SJSA1 (cell line): ENCODE measurements around the gene PRPF40A. TPM values are rescaled to one million over a fixed set of nuclear protein-coding genes. Genes with fewer than 3 reads are reported as not detected.

Source experiments
- DNase-seq, 2 experiments: peaks; one replicate each; pipeline ENCODE4 v3.0.0-alpha.2; 2015 to 2020; ENCODE audit warnings: low spot score in 2 of 2, low read depth in 1 of 2
- H3K27ac ChIP-seq: fragments of 250-450 bp; sonication (Bioruptor Pico); 2 replicates; pipeline ENCODE4 v1.5.1; 2020; ENCODE audit warnings: mild to moderate bottlenecking, moderate library complexity
- H3K27me3 ChIP-seq: fragments of 250-450 bp; sonication (Bioruptor Pico); replicated peaks from 2 replicates; pipeline ENCODE4 v1.5.1; 2020; ENCODE audit warnings: mild to moderate bottlenecking, moderate library complexity
- H3K36me3 ChIP-seq: fragments of 250-450 bp; sonication (Bioruptor Pico); 2 replicates; pipeline ENCODE4 v1.5.1; 2020; ENCODE audit warnings: mild to moderate bottlenecking
- H3K4me1 ChIP-seq: fragments of 250-450 bp; sonication (Bioruptor Pico); replicated peaks from 2 replicates; pipeline ENCODE4 v1.6.1; 2021; ENCODE audit warnings: mild to moderate bottlenecking
- H3K4me3 ChIP-seq: fragments of 250-450 bp; sonication (Bioruptor Pico); 2 replicates; pipeline ENCODE4 v1.5.1; 2020; ENCODE audit warnings: mild to moderate bottlenecking
- H3K9me3 ChIP-seq: fragments of 250-450 bp; sonication (Bioruptor Pico); replicated peaks from 2 replicates; pipeline ENCODE4 v1.5.1; 2020; ENCODE audit warnings: mild to moderate bottlenecking
- total RNA-seq: library from RNA; depleted of rRNA; stranded (reverse); fragments of >200 nt; shearing (Covaris generic); gene quantifications from 2 replicates; pipeline ENCODE4 v1.2.3, GENCODE V29; 2014

Gene PRPF40A
- total RNA-seq, 1 experiment from 2014 or later: 156 TPM

- Histone ChIP-seq H3K4me1 (no peaks in the 10 kb centered on the region), H3K4me3 (no peak overlapping the region), H3K27ac (no peak overlapping the region), H3K9me3 (no peaks in the 10 kb centered on the region), H3K36me3 (peaks cover 82% of the 10 kb centered on the region), H3K27me3 (no peaks in the 10 kb centered on the region)
- no peak for DNase-seq
Measured at GRCh38 chr2:152657043-152657442, 60.2 kb downstream of the PRPF40A start.

DNA sequence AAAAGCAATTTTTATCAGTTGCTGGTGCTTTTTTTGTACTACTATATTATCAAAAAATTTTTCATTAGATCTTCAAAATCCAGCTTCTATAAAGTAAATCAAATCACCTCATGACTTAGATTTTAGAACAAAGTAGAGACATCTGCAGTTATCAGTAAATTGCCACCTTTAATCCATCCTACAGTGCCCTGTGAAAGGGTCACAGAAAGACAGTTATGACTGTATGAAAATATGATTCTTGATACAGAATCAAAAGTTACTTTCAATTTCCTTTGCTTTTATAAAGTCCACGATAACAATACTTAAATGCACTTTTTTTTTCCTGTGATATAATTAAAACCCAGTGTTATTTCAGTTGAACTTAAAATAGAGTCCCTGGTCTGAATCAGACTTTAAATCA, 61.4 kb downstream of the PRPF40A start:
- H3K27ac ChIP-seq: no peak overlapping the region
- no peak overlapping the region for H3K4me3 ChIP-seq
- DNase-seq: no peak
- peaks cover 76% of the 10 kb centered on the region for H3K36me3 ChIP-seq
- H3K27me3 ChIP-seq: no peaks in the 10 kb centered on the region
- no peaks in the 10 kb centered on the region for H3K9me3 ChIP-seq
- no peaks in the 10 kb centered on the region for H3K4me1 ChIP-seq

DNA sequence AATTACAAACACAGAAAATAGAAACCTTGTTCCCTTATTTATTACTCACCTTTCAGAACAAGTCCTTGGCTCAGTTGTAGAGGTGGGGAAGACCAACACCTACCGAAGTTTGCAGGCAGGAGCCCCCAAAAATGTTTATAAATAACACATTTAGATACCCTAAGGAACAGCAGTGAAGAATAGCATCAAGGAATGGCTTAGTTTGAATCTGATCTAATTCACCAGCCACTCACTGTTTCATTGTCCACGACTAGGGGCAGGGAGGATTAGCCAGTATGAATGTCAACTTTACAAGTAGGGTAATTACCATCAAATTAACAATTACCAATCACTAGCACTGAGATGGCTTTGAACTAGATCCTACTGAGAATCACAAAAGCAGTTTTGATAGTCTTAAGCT, 65.4 kb downstream of the PRPF40A start:
- H3K27me3 ChIP-seq: no peaks in the 10 kb centered on the region
- H3K4me3 ChIP-seq: no peak overlapping the region
- H3K36me3 ChIP-seq: peaks cover 48% of the 10 kb centered on the region
- H3K9me3 ChIP-seq: no peaks in the 10 kb centered on the region
- H3K4me1 ChIP-seq: peaks cover 12% of the 10 kb centered on the region
- H3K27ac ChIP-seq: no peak overlapping the region
- DNase-seq: no peak

DNA sequence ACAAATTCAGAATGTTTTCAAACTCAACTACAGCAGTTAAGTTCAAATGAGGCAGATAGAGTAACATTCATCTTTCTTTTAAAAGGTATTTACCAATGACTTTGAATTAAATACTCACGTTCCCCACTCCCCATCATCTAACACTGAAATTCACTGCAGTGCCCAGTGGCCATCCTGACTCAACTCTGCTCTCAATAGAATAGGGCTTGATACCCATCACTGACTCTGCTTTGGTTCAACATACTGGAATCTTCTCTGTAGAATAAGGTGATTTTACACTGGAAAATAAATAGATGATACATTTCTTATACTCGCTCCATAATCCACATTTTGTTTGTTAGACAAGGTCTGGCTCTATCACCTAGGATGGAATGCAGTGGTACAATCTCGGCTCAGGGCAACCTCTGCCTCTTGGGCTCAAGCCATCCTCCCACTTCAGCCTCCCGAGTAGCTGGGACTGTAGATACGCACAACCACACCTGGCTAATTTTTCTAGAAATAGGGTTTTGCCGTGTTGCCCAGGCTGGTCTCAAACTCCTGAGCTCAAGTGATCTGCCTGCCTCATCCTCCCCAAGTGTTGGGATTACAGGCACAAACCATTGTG, 66.4 kb downstream of the PRPF40A start:
- Histone ChIP-seq H3K9me3 (no peaks in the 10 kb centered on the region), H3K36me3 (peaks cover 39% of the 10 kb centered on the region), H3K4me3 (no peak overlapping the region), H3K27ac (no peak overlapping the region), H3K27me3 (no peaks in the 10 kb centered on the region), H3K4me1 (peaks cover 19% of the 10 kb centered on the region)
- DNase-seq: no peak

GRCh38 chr2:152649997-152650396, 67.3 kb downstream of the PRPF40A start:
- Histone ChIP-seq H3K36me3 (peaks cover 32% of the 10 kb centered on the region), H3K4me3 (no peak overlapping the region), H3K27me3 (no peaks in the 10 kb centered on the region), H3K27ac (no peak overlapping the region), H3K4me1 (peaks cover 19% of the 10 kb centered on the region), H3K9me3 (no peaks in the 10 kb centered on the region)
- no peak for DNase-seq

GRCh38 chr2:152648336-152648735, 68.9 kb downstream of the PRPF40A start:
- Histone ChIP-seq H3K4me1 (peaks cover 19% of the 10 kb centered on the region), H3K27ac (no peak overlapping the region), H3K4me3 (no peak overlapping the region), H3K27me3 (no peaks in the 10 kb centered on the region), H3K36me3 (peaks cover 24% of the 10 kb centered on the region), H3K9me3 (no peaks in the 10 kb centered on the region)
- DNase-seq: no peak

DNA sequence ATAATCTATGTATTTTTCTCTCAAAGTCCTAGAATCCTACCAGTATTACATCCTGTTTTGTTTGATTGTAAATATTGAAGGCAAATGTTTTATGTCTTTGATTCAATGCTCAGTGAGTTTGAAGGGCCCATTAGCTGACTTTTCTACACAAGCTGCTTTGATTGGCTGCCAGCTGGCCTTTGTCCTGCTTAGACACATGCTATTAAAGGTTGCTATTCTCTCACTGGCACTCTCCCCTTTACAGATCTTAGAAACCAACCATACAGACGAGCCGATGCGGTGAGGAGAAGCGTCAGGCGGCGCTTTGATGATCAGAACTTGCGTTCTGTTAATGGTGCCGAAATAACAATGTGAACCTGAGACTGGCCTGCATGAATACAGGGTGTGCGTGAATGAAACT, 69.7 kb downstream of the PRPF40A start:
- no peak for DNase-seq
- H3K4me1 ChIP-seq: peaks cover 19% of the 10 kb centered on the region
- no peak overlapping the region for H3K4me3 ChIP-seq
- H3K36me3 ChIP-seq: peaks cover 22% of the 10 kb centered on the region
- H3K9me3 ChIP-seq: no peaks in the 10 kb centered on the region
- H3K27ac ChIP-seq: no peak overlapping the region
- no peaks in the 10 kb centered on the region for H3K27me3 ChIP-seq

DNA sequence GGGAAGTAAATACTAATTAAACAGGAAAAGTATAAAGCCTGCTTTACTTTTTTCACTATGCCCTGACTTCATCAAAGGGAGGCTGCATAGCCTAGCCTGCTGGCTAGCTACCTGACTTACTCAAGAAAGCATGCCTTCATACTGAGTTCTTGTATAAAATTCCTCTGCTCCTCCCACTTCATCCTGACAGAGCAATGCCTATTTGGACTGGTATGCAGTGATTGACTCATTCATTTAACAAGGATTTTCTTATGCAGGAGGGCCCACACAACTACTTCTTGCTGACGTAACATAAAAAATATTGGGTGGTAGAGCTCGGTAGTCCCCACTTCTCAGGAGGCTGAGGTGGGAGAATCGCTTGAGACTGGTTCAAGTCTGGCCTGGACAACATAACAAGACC, 70.5 kb downstream of the PRPF40A start:
- Histone ChIP-seq H3K4me1 (peaks cover 19% of the 10 kb centered on the region), H3K36me3 (peaks cover 14% of the 10 kb centered on the region), H3K9me3 (no peaks in the 10 kb centered on the region), H3K27ac (peak overlapping the region; percentile 16; the same call in 1 of the 2 replicates), H3K27me3 (no peaks in the 10 kb centered on the region), H3K4me3 (no peak overlapping the region)
- DNase-seq: peak in 1 of 2 experiments; percentile 63

DNA sequence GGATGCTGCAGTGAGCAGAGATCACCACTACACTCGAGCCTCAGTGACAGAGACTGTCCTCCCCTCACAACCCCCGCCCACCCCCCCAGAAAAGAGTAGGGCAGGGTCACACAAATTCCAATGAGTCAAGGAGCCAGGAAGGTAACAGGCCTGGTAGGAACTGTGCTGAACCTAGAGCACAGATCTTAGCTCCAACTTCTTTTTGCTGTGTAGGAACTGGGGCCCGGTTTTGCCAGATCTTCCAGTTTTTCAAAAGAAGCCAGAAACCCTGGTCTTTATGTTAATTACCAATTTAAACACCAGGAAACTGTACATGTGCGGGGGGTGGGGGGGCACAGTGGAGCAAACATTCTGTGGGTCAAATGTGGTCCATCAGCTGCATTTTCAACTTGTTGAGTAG, 71.0 kb downstream of the PRPF40A start:
- DNase-seq: no peak
- no peak overlapping the region for H3K27ac ChIP-seq

GRCh38 chr2:152644189-152644873, 72.9 kb downstream of the PRPF40A start:
- no peak for DNase-seq
- Histone ChIP-seq H3K27ac (no peak overlapping the region), H3K27me3 (no peaks in the 10 kb centered on the region), H3K4me1 (peaks cover 19% of the 10 kb centered on the region), H3K36me3 (peaks cover 30% of the 10 kb centered on the region), H3K9me3 (no peaks in the 10 kb centered on the region), H3K4me3 (no peak overlapping the region)

More for the DNA sequence above, 71.0 kb downstream of the PRPF40A start:
- no peaks in the 10 kb centered on the region for H3K27me3 ChIP-seq
- H3K4me1 ChIP-seq: peaks cover 19% of the 10 kb centered on the region
- H3K36me3 ChIP-seq: peaks cover 18% of the 10 kb centered on the region
- no peak overlapping the region for H3K4me3 ChIP-seq
- H3K9me3 ChIP-seq: no peaks in the 10 kb centered on the region

- Histone ChIP-seq H3K36me3 (peaks cover 16% of the 10 kb centered on the region), H3K27me3 (no peaks in the 10 kb centered on the region), H3K9me3 (no peaks in the 10 kb centered on the region), H3K4me3 (no peak overlapping the region), H3K4me1 (no peaks in the 10 kb centered on the region), H3K27ac (no peak overlapping the region)
- no peak for DNase-seq
Measured at GRCh38 chr2:152638590-152638989, 78.7 kb downstream of the PRPF40A start.

DNA sequence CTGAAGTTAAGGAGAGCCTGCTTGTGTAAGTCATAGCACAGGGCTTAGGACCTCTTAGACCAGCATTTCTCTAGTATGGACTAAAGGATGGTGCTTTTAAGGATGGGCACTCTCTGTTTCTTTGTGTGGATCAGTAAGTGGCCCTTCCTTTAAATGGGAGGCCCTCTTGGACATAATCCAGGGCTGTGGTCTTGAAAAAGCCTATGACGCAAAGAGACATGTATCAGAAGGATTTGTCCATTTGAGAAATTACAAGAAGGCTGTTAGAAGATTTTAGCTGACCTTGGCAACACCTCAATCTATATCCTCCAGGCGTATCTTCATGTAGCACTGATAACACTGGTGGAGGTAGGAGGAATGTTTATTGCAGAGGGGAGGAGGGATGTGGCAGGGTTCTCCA, 79.2 kb downstream of the PRPF40A start:
- DNase-seq: no peak
- Histone ChIP-seq H3K4me3 (no peak overlapping the region), H3K9me3 (no peaks in the 10 kb centered on the region), H3K4me1 (no peaks in the 10 kb centered on the region), H3K27me3 (no peaks in the 10 kb centered on the region), H3K36me3 (peaks cover 16% of the 10 kb centered on the region), H3K27ac (no peak overlapping the region)

GRCh38 chr2:152637251-152637650, 80.0 kb downstream of the PRPF40A start:
- no peak for DNase-seq
- Histone ChIP-seq H3K36me3 (peaks cover 16% of the 10 kb centered on the region), H3K4me3 (no peak overlapping the region), H3K27me3 (no peaks in the 10 kb centered on the region), H3K4me1 (no peaks in the 10 kb centered on the region), H3K27ac (no peak overlapping the region), H3K9me3 (no peaks in the 10 kb centered on the region)

- DNase-seq: peak; percentile 45 to 61
- Histone ChIP-seq H3K4me1 (no peaks in the 10 kb centered on the region), H3K36me3 (peaks cover 7% of the 10 kb centered on the region; the same call in 1 of the 2 replicates), H3K9me3 (no peaks in the 10 kb centered on the region), H3K27ac (no peak overlapping the region), H3K4me3 (no peak overlapping the region), H3K27me3 (no peaks in the 10 kb centered on the region)
Measured at GRCh38 chr2:152635635-152636298, 81.5 kb downstream of the PRPF40A start.
